ENCODE results near the gene LRRC7.
A peak's percentile ranks its signal among the peaks of the same experiment; 100 is the strongest.

The LRRC7 gene

GRCh38 chr1:70112838-70113237 lies 545.1 kb downstream of the LRRC7 start:
- no peak for DNase-seq

GRCh38 chr1:70115315-70115714 lies 547.6 kb downstream of the LRRC7 start:
- no peak for DNase-seq

GRCh38 chr1:70117046-70117445 lies 549.3 kb downstream of the LRRC7 start:
- no peak for DNase-seq

GRCh38 chr1:70134148-70134547 lies 566.4 kb downstream of the LRRC7 start:
- no peak for DNase-seq

- DNase-seq: no peak
These were observed 572.6 kb downstream of the LRRC7 start for GRCh38 chr1:70140343-70140742.

GRCh38 chr1:70140894-70141293 lies 573.2 kb downstream of the LRRC7 start:
- no peak for DNase-seq

- no peak for DNase-seq
These were observed 574.4 kb downstream of the LRRC7 start for GRCh38 chr1:70142075-70142474.

- DNase-seq: no peak
These were observed 575.4 kb downstream of the LRRC7 start for GRCh38 chr1:70143048-70143659.

- no peak for DNase-seq
These were observed 578.8 kb downstream of the LRRC7 start for GRCh38 chr1:70146488-70146887.

- DNase-seq: no peak
These were observed 582.7 kb downstream of the LRRC7 start for GRCh38 chr1:70150444-70150843.

GRCh38 chr1:70153739-70154138 lies 586.0 kb downstream of the LRRC7 start:
- DNase-seq: no peak

GRCh38 chr1:70156529-70157120 lies 588.9 kb downstream of the LRRC7 start:
- no peak for DNase-seq

- DNase-seq: no peak
These were observed 596.6 kb downstream of the LRRC7 start for GRCh38 chr1:70164350-70164749.

- no peak for DNase-seq
These were observed 600.6 kb downstream of the LRRC7 start for GRCh38 chr1:70168283-70168682.

GRCh38 chr1:70169018-70169839 lies 601.5 kb downstream of the LRRC7 start:
- peak; percentile 57 for DNase-seq

- DNase-seq: peak; percentile 2
These were observed 603.8 kb downstream of the LRRC7 start for GRCh38 chr1:70171512-70171911.
